Gastrocnemius medialis (tissue), 4 donors: ENCODE results near the gene NECAP2. TPM values are rescaled to one million over a fixed set of nuclear protein-coding genes. Genes with fewer than 3 reads are reported as not detected.

Source experiments
- ATAC-seq, 2 donors: fragments of 150-250 bp; one replicate each; pipeline ENCODE4 v1.9.1; 2016
- DNase-seq, 2 donors: peaks; one replicate each; pipeline ENCODE4 v3.0.0-alpha.2; 2019
- H3K27ac ChIP-seq, 4 donors: fragments of 200-600 bp; sonication (generic); 1 replicate in 1 of 4; 2 replicates in 3 of 4; pipeline ENCODE4 v1.5.1; 2016 to 2018; ENCODE audit warnings: mild to moderate bottlenecking in 2 of 4, moderate library complexity in 1 of 4
- H3K27me3 ChIP-seq, 3 donors: fragments of 200-600 bp; sonication (generic) in 2 of 3; 1 replicate in 1 of 3; 2 replicates in 2 of 3; pipeline versions ENCODE4 v1.5.1 to v1.6.0; 2016 to 2019; ENCODE audit warnings: mild to moderate bottlenecking in 1 of 3, moderate library complexity in 1 of 3
- H3K36me3 ChIP-seq, 2 donors: fragments of 200-600 bp; sonication (generic) in 1 of 2; one replicate each; pipeline ENCODE4 v1.5.1; 2017 to 2018
- H3K4me1 ChIP-seq, 2 donors: fragments of 200-600 bp; sonication (generic) in 1 of 2; one replicate each; pipeline ENCODE4 v1.5.1; 2016 to 2017; ENCODE audit warnings: mild to moderate bottlenecking in 2 of 2
- H3K4me3 ChIP-seq, 4 donors: fragments of 200-600 bp; sonication (generic) in 3 of 4; 1 replicate in 1 of 4; 2 replicates in 3 of 4; pipeline ENCODE4 v1.5.1; 2016 to 2019; ENCODE audit warnings: mild to moderate bottlenecking in 2 of 4
- H3K9me3 ChIP-seq, 3 donors: fragments of 200-600 bp; sonication (generic) in 2 of 3; 1 replicate in 1 of 3; 2 replicates in 2 of 3; pipeline ENCODE4 v1.5.1; 2016 to 2019
- CTCF ChIP-seq, 5 experiments: fragments of 450-650 bp in 3 of 5; fragments of 200-600 bp in 2 of 5; sonication (generic) in 2 of 5; IDR thresholded peaks in 4 of 5; conservative IDR thresholded peaks in 1 of 5; 1 replicate in 4 of 5; 2 replicates in 1 of 5; pipeline ENCODE4 v1.5.1; 2016 to 2019; ENCODE audit warnings: antibody characterized with exemption in 5 of 5, mild to moderate bottlenecking in 3 of 5, moderate library complexity in 3 of 5
- POLR2A ChIP-seq, 2 donors: fragments of 450-650 bp; IDR thresholded peaks; one replicate each; pipeline ENCODE4 v1.6.1; 2017; ENCODE audit warnings: antibody characterized with exemption in 2 of 2, mild to moderate bottlenecking in 2 of 2, moderate library complexity in 2 of 2
- in situ Hi-C, 4 donors: fragments of 200-750 bp; cut with MboI; loops; one replicate each; pipeline versions ENCODE4 v1.15.0 to v1.8.0; 2017; ENCODE audit warnings: low sequenced_read_pairs in 4 of 4
- intact Hi-C: fragments of 100-400 bp; cut with DNase I; formaldehyde crosslinking; loops from one replicate; pipeline ENCODE4 v1.15.1; 2023; ENCODE audit warnings: low total_unique reads
- total RNA-seq, 4 donors: library from RNA; depleted of rRNA; stranded (reverse); fragments of >200 nt; gene quantifications; one replicate each; pipeline versions ENCODE4 v1.1.0 to v1.2.3, GENCODE V29; 2016

Gene NECAP2
- total RNA-seq, 4 donors from 2014 or later = 8.9 to 12.6 (median 10.4) TPM

- intact Hi-C loops = loop anchor here (5.0 kb wide), 1 partner anchor 48 kb away; the partner anchor contains the start of gene NECAP2
- no peak overlapping the region for H3K4me3 ChIP-seq
- H3K4me1 ChIP-seq = peaks cover 56 to 57% of the 10 kb centered on the region in 2 donors
- ATAC-seq (no peak), DNase-seq (peak in 1 of 2 donors; percentile 29)
- H3K36me3 ChIP-seq = peaks cover 0 to 32% of the 10 kb centered on the region in 2 donors
- no peaks in the 10 kb centered on the region for H3K9me3 ChIP-seq
- no peak for TF ChIP-seq CTCF (IDR thresholded peaks at IDR 0.05 in 4 of 5, conservative IDR thresholded peaks at IDR 0.05 in 1 of 5)
- no peak for TF ChIP-seq POLR2A (IDR thresholded peaks at IDR 0.05)
- H3K27ac ChIP-seq = peak overlapping the region in 3 of 4 donors; percentile 19 to 61 (median 29)
- H3K27me3 ChIP-seq = no peaks in the 10 kb centered on the region
- in situ Hi-C loops = no loop called here
Measured at GRCh38 chr1:16393570-16394521, 46.7 kb upstream of the NECAP2 start.

GRCh38 chr1:16394977-16395376 is 45.5 kb upstream of the NECAP2 start:
- no peak for TF ChIP-seq POLR2A (IDR thresholded peaks at IDR 0.05)
- TF ChIP-seq CTCF (IDR thresholded peaks at IDR 0.05 in 4 of 5, conservative IDR thresholded peaks at IDR 0.05 in 1 of 5) = no peak
- intact Hi-C loops = loop anchor here (5.0 kb wide), 1 partner anchor 47 kb away; the partner anchor contains the start of gene NECAP2
- H3K27me3 ChIP-seq = no peaks in the 10 kb centered on the region
- DNase-seq = no peak
- peaks cover 50 to 52% of the 10 kb centered on the region in 2 donors for H3K4me1 ChIP-seq
- H3K4me3 ChIP-seq = no peak overlapping the region
- in situ Hi-C loops = no loop called here
- no peak for ATAC-seq
- H3K36me3 ChIP-seq = peaks cover 0 to 32% of the 10 kb centered on the region in 2 donors
- no peak overlapping the region for H3K27ac ChIP-seq
- H3K9me3 ChIP-seq = no peaks in the 10 kb centered on the region

GRCh38 chr1:16396591-16396990 is 43.9 kb upstream of the NECAP2 start:
- H3K36me3 ChIP-seq = peaks cover 0 to 32% of the 10 kb centered on the region in 2 donors
- H3K4me3 ChIP-seq = no peak overlapping the region
- no peaks in the 10 kb centered on the region for H3K9me3 ChIP-seq
- no peaks in the 10 kb centered on the region for H3K27me3 ChIP-seq
- peak; percentile 29 to 51 for DNase-seq
- in situ Hi-C loops = no loop called here
- H3K4me1 ChIP-seq = peaks cover 34 to 36% of the 10 kb centered on the region in 2 donors
- TF ChIP-seq CTCF (IDR thresholded peaks at IDR 0.05 in 4 of 5, conservative IDR thresholded peaks at IDR 0.05 in 1 of 5) (no peak), POLR2A (IDR thresholded peaks at IDR 0.05) (no peak)
- H3K27ac ChIP-seq = peak overlapping the region in 2 of 4 donors; percentile 40 to 50
- ATAC-seq = peak; percentile 53 to 59
- intact Hi-C loops = no loop called here

GRCh38 chr1:16397120-16397519 is 43.4 kb upstream of the NECAP2 start:
- ATAC-seq (no peak), DNase-seq (no peak)
- H3K9me3 ChIP-seq = no peaks in the 10 kb centered on the region
- H3K4me1 ChIP-seq = peaks cover 29 to 30% of the 10 kb centered on the region in 2 donors
- peaks cover 0 to 32% of the 10 kb centered on the region in 2 donors for H3K36me3 ChIP-seq
- TF ChIP-seq POLR2A (IDR thresholded peaks at IDR 0.05) (no peak), CTCF (IDR thresholded peaks at IDR 0.05 in 4 of 5, conservative IDR thresholded peaks at IDR 0.05 in 1 of 5) (no peak)
- peak overlapping the region in 2 of 4 donors; percentile 27 to 50 for H3K27ac ChIP-seq
- intact Hi-C loops (no loop called here), in situ Hi-C loops (no loop called here)
- H3K4me3 ChIP-seq = no peak overlapping the region
- H3K27me3 ChIP-seq = no peaks in the 10 kb centered on the region
